ENCODE data around the gene ELL2.

ELL2 gene

DNA sequence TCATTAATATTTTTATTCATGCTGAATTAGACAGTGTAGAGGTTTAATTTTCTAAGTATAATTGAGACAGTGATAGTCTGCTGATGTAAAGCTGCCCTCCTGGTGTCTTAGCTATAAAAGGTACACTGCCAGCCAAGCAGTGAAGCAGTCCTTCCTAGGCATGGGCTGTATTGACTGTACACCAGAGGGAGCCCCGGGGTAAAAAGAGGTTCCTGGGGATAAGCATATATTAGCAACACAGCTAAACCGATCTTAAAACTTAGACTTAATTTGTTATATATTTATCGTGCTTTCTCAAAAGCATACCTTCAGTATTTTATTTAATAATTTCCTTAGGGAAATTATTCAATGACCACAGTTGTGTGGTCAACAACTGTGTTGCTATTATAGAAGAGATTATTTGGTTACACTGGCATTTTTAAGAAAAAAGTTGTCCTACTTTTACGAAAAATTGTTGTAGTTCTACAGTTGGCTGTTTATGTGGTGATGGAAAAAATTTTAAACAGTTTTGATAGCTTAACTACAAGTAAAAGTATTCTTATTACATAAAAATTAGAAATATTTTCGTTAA, 68.8 kb downstream of the ELL2 start:
- Histone ChIP-seq H3K36me3 (replicated peaks; ENCODE audit: insufficient read depth, low read length) (0 out of 2 replicates have a peak, but pooled peaks cover 3% of the 10 kb centered on the region), H3K4me3 (ENCODE audit: low read length) (no peak overlapping the region), H3K27me3 (replicated peaks; ENCODE audit: insufficient read depth, low read length) (no peaks in the 10 kb centered on the region), H3K9ac (ENCODE audit: low read length) (no peak overlapping the region), H4K20me1 (ENCODE audit: insufficient read depth, low read length) (no peaks in the 10 kb centered on the region), H3K4me1 (ENCODE audit: low read length) (no peaks in the 10 kb centered on the region), H3K79me2 (ENCODE audit: low read length) (no peaks in the 10 kb centered on the region), H2AFZ (ENCODE audit: low read length) (no peak overlapping the region), H3K9me2 (replicated peaks; ENCODE audit: insufficient read depth, low read length) (no peaks in the 10 kb centered on the region), H3K27ac (ENCODE audit: low read length) (no peak overlapping the region), H3K9me3 (replicated peaks; ENCODE audit: insufficient read depth, low read length) (no peaks in the 10 kb centered on the region), H3K4me2 (ENCODE audit: low read depth, low read length) (no peak overlapping the region), H3F3A (ENCODE audit: insufficient read depth, low read length) (no peaks in the 10 kb centered on the region)
- TF ChIP-seq EZH2 (optimal IDR thresholded peaks at IDR 0.05; ENCODE audit: low read depth, low read length) (no peak), EZH2phosphoT487 (IDR thresholded peaks at IDR 0.05; ENCODE audit: low read length) (no peak)
- TF ChIP-seq, protein P1, sequence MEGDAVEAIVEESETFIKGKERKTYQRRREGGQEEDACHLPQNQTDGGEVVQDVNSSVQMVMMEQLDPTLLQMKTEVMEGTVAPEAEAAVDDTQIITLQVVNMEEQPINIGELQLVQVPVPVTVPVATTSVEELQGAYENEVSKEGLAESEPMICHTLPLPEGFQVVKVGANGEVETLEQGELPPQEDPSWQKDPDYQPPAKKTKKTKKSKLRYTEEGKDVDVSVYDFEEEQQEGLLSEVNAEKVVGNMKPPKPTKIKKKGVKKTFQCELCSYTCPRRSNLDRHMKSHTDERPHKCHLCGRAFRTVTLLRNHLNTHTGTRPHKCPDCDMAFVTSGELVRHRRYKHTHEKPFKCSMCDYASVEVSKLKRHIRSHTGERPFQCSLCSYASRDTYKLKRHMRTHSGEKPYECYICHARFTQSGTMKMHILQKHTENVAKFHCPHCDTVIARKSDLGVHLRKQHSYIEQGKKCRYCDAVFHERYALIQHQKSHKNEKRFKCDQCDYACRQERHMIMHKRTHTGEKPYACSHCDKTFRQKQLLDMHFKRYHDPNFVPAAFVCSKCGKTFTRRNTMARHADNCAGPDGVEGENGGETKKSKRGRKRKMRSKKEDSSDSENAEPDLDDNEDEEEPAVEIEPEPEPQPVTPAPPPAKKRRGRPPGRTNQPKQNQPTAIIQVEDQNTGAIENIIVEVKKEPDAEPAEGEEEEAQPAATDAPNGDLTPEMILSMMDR (IDR thresholded peaks at IDR 0.05; ENCODE audit: low read length), result peak; percentile 66
- peak; percentile 62 for DNase-seq

DNA sequence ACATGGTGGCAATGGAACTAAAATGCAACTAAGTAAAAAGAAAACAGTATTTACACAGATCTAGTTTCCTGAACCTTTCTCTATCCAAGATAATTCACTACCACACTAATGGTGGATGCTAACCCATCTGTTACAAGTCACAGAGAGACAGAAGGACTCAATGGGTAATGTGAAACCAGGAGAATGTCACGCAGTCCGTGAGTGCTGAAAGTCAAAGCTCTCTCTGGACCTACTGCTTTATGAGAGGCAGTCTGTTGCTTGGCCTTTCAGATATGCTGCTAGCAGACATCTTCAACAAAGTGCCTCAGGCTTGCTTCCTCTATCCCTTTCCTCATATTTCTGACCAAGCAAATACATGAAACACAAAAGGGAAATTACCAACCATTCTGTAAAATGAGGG, 70.2 kb downstream of the ELL2 start:
- H3K36me3 ChIP-seq (replicated peaks; ENCODE audit: insufficient read depth, low read length), result 0 out of 2 replicates have a peak, but pooled peaks cover 3% of the 10 kb centered on the region
- H3K4me2 ChIP-seq (ENCODE audit: low read depth, low read length), result no peak overlapping the region
- no peak overlapping the region for H2AFZ ChIP-seq (ENCODE audit: low read length)
- no peaks in the 10 kb centered on the region for H3K4me1 ChIP-seq (ENCODE audit: low read length)
- no peak overlapping the region for H3K4me3 ChIP-seq (ENCODE audit: low read length)
- no peaks in the 10 kb centered on the region for H3K27me3 ChIP-seq (replicated peaks; ENCODE audit: insufficient read depth, low read length)
- H3K79me2 ChIP-seq (ENCODE audit: low read length), result no peaks in the 10 kb centered on the region
- no peaks in the 10 kb centered on the region for H3K9me2 ChIP-seq (replicated peaks; ENCODE audit: insufficient read depth, low read length)
- no peaks in the 10 kb centered on the region for H3K9me3 ChIP-seq (replicated peaks; ENCODE audit: insufficient read depth, low read length)
- H3K27ac ChIP-seq (ENCODE audit: low read length), result no peak overlapping the region
- DNase-seq, result no peak
- TF ChIP-seq EZH2phosphoT487 (IDR thresholded peaks at IDR 0.05; ENCODE audit: low read length), result no peak
- no peak for TF ChIP-seq EZH2 (optimal IDR thresholded peaks at IDR 0.05; ENCODE audit: low read depth, low read length)
- TF ChIP-seq, protein P1 (IDR thresholded peaks at IDR 0.05; ENCODE audit: low read length), result no peak
- no peaks in the 10 kb centered on the region for H4K20me1 ChIP-seq (ENCODE audit: insufficient read depth, low read length)
- H3K9ac ChIP-seq (ENCODE audit: low read length), result no peak overlapping the region
- H3F3A ChIP-seq (ENCODE audit: insufficient read depth, low read length), result no peaks in the 10 kb centered on the region

DNA sequence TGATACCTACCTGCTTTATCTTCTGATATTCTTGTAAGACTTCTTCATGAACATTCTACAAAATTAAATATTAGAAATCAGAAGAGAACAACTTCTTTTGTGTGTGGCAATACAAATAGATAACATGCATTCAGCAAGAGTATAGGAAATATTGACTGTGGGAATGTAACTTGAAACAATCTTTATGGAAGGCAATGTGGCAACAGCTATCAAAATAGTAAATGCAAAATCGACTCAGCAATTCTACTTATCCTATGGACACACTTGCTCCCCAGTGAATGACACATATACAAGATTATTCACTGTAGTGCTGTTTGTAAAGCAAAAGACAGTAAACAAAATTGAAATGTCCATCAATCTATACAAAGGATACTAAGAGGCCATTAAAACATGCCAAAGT, 72.6 kb downstream of the ELL2 start:
- no peak overlapping the region for H3K9ac ChIP-seq (ENCODE audit: low read length)
- no peaks in the 10 kb centered on the region for H3K79me2 ChIP-seq (ENCODE audit: low read length)
- H3K36me3 ChIP-seq (replicated peaks; ENCODE audit: insufficient read depth, low read length), result 0 out of 2 replicates have a peak, but pooled peaks cover 3% of the 10 kb centered on the region
- H3K9me3 ChIP-seq (replicated peaks; ENCODE audit: insufficient read depth, low read length), result no peaks in the 10 kb centered on the region
- H3F3A ChIP-seq (ENCODE audit: insufficient read depth, low read length), result no peaks in the 10 kb centered on the region
- H3K4me3 ChIP-seq (ENCODE audit: low read length), result no peak overlapping the region
- H4K20me1 ChIP-seq (ENCODE audit: insufficient read depth, low read length), result no peaks in the 10 kb centered on the region
- H2AFZ ChIP-seq (ENCODE audit: low read length), result no peak overlapping the region
- no peaks in the 10 kb centered on the region for H3K9me2 ChIP-seq (replicated peaks; ENCODE audit: insufficient read depth, low read length)
- H3K27ac ChIP-seq (ENCODE audit: low read length), result no peak overlapping the region
- no peak overlapping the region for H3K4me2 ChIP-seq (ENCODE audit: low read depth, low read length)
- TF ChIP-seq, protein P1 (IDR thresholded peaks at IDR 0.05; ENCODE audit: low read length), result no peak
- TF ChIP-seq EZH2 (optimal IDR thresholded peaks at IDR 0.05; ENCODE audit: low read depth, low read length), result no peak
- TF ChIP-seq EZH2phosphoT487 (IDR thresholded peaks at IDR 0.05; ENCODE audit: low read length), result no peak
- no peaks in the 10 kb centered on the region for H3K27me3 ChIP-seq (replicated peaks; ENCODE audit: insufficient read depth, low read length)
- DNase-seq, result no peak
- no peaks in the 10 kb centered on the region for H3K4me1 ChIP-seq (ENCODE audit: low read length)
